T-helper 1 cell treated with Interleukin-12 subunit alpha and Interleukin-12 subunit beta and Interleukin-4 antibody, amounts not matched to agents 30 μg/mL and 1 μg/mL, for 36 hours (primary cell): ENCODE measurements around the gene DHRS4L2.

Source experiments
- H3K27ac Mint-ChIP-seq: one replicate; pipeline ENCODE4 v1.8.0; 2021; ENCODE audit warnings: mild to moderate bottlenecking, mixed read lengths
- H3K27me3 Mint-ChIP-seq: one replicate; pipeline ENCODE4 v1.8.0; 2021; ENCODE audit warnings: low read depth, mixed read lengths
- H3K36me3 Mint-ChIP-seq: one replicate; pipeline ENCODE4 v1.8.0; 2021; ENCODE audit warnings: low read depth, mixed read lengths
- H3K4me1 Mint-ChIP-seq: one replicate; pipeline ENCODE4 v1.8.0; 2021; ENCODE audit warnings: low read depth, mixed read lengths
- H3K4me3 Mint-ChIP-seq: one replicate; pipeline ENCODE4 v1.8.0; 2021; ENCODE audit warnings: mild to moderate bottlenecking, moderate library complexity, mixed read lengths
- H3K9me3 Mint-ChIP-seq: one replicate; pipeline ENCODE4 v1.8.0; 2021; ENCODE audit warnings: mixed read lengths

The DHRS4L2 gene

DNA sequence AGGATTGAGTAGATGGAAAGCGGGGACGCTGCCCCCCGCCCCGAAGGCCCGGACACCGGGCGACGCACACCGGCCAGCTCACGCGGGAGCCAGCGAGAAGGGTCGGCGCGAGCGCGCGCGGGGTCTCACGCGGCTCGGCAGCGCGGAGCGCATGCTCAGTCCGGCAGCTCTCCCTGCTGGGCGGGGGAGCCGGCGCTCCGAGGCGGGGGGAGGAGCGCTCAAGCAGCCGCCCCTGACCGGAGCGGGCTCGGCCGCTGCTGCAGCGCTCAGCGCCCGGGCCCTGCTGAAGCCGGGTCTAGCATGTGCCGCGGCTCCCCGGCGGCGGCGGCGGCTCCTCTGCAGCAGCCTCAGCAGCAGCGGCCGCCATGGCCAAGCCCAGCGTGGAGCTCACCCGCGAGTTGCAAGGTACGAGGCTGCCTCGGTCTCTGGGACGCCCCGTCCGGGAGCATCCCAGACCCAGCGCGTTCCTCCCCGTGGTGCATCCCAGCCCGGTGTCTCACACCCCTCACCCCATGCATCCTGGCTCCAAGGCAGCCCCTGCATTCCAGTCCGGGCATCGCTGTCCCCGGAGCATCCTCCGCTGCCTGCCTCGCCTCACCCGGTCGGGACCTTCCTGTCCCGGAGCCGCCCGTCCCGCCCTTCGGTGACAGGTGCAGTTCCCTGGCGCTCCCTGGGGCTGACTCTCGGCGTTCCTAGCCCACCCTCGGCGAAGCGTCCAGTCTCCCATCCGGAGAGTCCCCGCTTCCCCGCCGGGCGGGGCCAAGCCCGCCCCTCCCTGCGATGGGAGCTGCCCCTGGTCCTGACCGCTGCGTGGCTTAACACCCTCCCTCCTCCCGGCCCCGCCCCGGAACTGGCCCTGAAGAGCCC lies 63.3 kb downstream of the DHRS4L2 start, which contains the start of gene CARMIL3:
CARMIL3 (plus strand) TSS at position 221 of the 867 bp plus-strand sequence; CDS start at position 366, 145 bp downstream.
- Mint-ChIP-seq H3K9me3 (no peaks in the 10 kb centered on the region), H3K4me3 (peak within 1 kb of the TSS; percentile 83), H3K4me1 (peaks cover 12% of the 10 kb centered on the region), H3K27ac (peak within 1 kb of the TSS; percentile 75), H3K36me3 (no peaks in the 10 kb centered on the region), H3K27me3 (peaks cover 37% of the 10 kb centered on the region)

DNA sequence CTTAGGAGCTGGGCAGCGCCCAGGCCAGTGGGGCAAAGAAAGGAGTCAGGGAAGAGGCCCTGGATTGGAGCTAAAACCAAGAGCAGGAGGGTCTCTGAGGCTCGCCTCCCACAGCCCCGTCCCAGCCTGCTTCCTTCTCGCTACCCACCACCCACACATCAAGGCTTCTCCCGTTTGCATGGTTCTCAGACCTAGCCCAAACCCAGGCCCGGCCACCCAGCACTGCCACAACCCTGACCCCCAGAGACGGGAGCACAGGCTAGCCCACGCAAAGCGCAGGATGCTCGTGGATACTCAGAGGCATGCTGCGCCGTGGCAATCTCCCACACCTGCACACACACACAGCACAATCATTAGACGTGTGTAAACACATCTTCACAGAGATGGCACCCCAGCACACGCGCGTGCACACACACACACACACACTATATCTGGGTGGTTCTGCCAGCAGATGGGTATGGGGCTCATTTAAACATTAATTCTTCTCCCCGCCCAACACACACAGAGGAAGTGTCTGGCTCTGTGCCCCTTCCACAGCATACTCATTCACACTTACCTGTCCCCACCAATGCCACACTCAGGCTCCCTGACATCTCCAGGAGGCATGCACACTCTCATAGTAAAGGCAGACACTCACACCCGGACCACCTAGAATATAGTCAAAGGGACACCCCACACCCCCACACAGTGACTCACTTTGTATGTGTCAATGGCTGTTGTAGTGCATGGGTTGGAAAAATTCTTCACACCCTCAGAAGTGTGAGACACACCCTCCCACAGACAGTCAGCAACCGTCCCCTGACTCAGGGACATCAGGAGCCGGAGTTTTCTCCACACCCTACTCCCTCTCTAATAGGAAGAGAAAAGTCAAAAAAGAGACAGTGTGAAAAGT lies 64.2 kb downstream of the DHRS4L2 start:
- Mint-ChIP-seq H3K27ac (peak overlapping the region; percentile 75), H3K9me3 (no peaks in the 10 kb centered on the region), H3K36me3 (no peaks in the 10 kb centered on the region), H3K4me3 (peak overlapping the region; percentile 83), H3K27me3 (peaks cover 36% of the 10 kb centered on the region), H3K4me1 (peaks cover 12% of the 10 kb centered on the region)

DNA sequence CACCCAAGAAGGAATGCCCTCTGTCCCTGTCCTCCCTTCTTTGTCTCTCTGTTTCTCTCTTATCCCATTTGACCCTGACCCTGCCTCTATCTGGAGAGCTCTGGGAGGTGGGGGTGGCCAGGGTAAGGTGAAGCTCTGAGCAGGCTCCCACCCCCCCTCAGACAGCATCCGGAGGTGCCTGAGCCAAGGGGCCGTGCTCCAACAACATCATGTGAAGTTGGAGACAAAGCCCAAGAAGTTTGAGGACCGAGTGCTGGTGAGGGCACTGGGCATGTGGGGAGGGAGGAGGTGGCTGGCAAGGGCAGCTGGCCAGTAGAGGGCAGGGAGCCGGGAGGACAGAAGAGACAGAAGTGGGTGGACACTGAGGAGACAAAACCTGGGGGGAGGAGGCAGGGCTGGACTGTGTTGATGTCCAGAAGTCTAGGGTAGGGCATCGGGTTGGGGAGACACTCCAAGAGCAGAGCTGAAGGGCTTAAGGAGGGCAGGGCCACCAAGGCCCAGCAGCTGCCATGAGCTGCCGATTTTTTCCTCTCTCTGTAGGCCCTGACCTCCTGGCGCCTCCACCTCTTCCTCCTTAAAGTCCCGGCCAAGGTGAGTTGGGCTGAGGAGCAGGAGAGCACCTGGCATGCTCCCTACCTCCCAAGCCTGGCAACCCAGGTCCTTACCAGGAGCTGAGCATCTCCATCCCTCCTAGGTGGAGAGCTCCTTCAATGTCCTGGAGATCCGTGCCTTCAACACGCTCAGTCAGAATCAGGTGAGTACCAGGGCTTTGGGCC lies 65.0 kb downstream of the DHRS4L2 start:
- Mint-ChIP-seq H3K36me3 (no peaks in the 10 kb centered on the region), H3K4me3 (peak overlapping the region; percentile 83), H3K4me1 (peaks cover 13% of the 10 kb centered on the region), H3K27me3 (peaks cover 31% of the 10 kb centered on the region), H3K27ac (no peak overlapping the region), H3K9me3 (no peaks in the 10 kb centered on the region)

DNA sequence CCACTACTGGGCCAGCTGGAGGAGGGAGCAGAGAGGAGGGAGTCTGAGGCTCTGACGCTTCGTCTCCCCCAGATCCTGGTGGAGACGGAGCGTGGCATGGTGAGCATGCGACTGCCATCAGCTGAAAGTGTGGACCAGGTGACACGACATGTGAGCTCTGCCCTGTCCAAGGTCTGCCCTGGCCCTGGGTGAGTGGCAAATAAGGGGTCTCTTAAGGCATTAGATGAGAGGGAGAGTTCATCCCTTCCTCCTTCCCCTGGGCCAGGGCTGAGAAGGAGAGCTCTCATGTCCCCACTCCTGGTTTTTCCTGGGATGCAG lies 65.6 kb downstream of the DHRS4L2 start:
- Mint-ChIP-seq H3K27ac (no peak overlapping the region), H3K27me3 (peaks cover 31% of the 10 kb centered on the region), H3K4me3 (no peak overlapping the region), H3K4me1 (peaks cover 13% of the 10 kb centered on the region), H3K9me3 (no peaks in the 10 kb centered on the region), H3K36me3 (no peaks in the 10 kb centered on the region)

DNA sequence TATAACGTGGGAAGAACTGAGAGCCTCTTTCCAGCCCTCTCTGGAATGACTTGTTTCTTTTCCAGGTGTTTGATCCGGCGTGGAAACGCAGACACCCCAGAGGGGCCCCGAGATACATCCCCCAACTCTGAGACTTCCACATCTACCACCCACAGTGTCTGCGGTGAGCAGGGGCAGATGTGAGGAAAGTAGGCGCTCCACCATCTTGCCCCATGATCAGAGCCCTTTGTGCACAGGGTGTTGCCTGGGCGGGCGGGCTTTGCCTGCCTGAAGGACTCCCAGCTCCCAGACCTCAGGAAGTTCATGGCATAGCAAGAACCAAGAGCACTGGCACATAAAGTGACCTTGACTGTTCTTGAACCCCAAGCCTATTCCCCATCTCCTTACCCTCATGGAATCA lies 65.9 kb downstream of the DHRS4L2 start:
- H3K27me3 Mint-ChIP-seq, result peaks cover 28% of the 10 kb centered on the region
- no peak overlapping the region for H3K27ac Mint-ChIP-seq
- no peak overlapping the region for H3K4me3 Mint-ChIP-seq
- H3K36me3 Mint-ChIP-seq, result no peaks in the 10 kb centered on the region
- peaks cover 13% of the 10 kb centered on the region for H3K4me1 Mint-ChIP-seq
- no peaks in the 10 kb centered on the region for H3K9me3 Mint-ChIP-seq
